GM21381 (cell line): Measurements from ENCODE around the gene CDPF1.
"Not testable (repeated sequence)": the region's sequence is repeated elsewhere in the genome, so short reads cannot be mapped to it uniquely, and the experiment has no call there.

ENCODE experiments used
- ATAC-seq: cut with Tn5 transposase; IDR thresholded peaks from one replicate; pipeline ENCODE4 v1.9.1; 2021; ENCODE audit warnings: mild to moderate bottlenecking, moderate library complexity; ENCODE audit not compliant: unreplicated experiment

The CDPF1 gene

DNA sequence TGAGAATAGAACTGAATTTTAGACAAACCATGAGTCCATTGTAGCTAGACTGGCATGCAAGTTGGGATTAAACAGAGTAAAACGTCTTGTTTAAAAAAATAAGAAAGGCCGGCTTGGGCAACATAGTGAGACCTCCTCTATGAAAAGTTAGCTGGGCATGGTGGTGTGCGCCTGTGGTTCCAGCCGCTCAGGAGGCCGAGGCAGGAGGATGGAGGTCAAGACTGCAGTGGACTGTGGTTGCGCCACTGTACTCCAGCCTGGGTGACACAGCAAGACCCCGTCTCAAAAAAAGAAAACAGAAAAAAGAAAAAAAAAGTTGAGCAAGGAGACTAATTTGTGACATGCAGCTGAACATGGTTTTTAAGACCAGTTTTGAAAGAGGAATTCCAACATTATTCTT, 23.5 kb downstream of the CDPF1 start:
- no peak for ATAC-seq

DNA sequence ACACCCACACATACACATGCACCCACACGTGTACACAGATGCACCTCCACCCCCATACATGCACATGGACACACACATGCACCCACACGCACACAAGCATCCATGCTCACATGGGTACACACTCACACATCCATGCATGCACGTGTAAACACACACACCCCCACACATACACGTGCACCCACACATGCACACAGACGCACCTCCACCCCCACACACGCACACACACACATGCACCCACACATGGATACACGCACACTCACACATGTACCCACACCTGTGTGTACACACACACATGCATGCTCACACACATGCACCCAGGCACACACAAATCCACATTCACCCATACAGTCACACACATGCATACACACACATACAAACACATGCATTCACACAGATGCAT, 24.5 kb downstream of the CDPF1 start:
- no peak for ATAC-seq

DNA sequence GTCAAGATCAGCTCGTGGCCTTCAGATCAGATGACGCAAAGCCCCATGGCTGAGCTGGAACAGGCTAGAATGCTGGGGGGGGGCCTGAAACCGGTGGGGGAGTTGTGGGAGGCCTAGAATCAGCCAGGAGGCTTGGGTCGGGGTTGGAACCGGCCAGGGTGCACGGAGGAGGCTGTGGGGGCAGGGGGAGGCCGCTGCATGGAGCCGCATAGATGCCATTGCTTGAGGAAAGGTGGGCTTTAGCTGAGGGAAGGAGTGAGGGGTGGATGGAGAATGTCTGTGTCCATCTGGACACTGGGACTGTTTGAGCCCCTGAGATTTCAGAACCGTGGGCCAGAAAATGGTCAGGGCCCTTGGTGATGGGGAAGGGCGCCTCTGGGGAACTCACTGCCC, 25.2 kb downstream of the CDPF1 start:
- no peak for ATAC-seq

DNA sequence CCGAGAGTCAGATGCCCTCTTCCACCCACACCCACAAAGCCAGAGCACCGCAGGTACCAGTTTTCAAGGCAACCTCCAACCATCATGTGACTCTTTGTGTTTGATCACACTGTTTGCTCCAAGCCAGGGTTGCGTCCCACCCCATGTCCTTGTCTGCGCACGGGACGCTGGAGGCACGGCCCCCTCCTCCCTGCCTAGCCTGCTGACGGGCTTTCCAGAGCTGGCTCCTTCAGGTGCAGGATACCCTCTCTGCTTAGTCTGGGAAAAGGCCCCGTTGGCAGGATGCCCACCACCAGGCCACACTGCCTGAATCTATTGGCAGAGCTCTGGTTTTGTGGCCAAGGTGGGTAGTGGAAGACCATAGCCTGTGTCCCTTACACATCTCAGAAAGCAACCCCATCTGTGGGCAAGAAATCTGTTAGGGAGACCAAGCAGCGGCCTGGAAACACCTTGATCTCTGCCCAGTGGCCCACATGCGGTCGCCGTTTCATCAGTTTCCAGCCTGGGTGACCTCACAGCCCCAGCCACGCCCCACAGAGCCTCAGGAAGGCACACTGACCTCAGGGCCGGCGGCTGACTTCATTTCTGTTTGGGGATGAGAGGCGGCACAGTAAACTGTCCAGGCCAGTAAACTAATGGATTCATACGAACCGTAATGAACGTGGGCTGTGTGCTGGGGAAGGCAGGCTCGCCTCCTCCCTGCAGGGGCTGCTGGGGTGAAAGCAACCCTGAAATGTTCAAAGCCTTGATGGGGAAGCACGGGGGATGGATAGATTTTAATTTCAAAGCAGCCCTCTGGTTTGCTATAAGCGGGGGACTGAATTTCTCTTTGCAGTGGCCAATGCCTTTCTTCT, 25.8 kb downstream of the CDPF1 start:
- no peak for ATAC-seq

DNA sequence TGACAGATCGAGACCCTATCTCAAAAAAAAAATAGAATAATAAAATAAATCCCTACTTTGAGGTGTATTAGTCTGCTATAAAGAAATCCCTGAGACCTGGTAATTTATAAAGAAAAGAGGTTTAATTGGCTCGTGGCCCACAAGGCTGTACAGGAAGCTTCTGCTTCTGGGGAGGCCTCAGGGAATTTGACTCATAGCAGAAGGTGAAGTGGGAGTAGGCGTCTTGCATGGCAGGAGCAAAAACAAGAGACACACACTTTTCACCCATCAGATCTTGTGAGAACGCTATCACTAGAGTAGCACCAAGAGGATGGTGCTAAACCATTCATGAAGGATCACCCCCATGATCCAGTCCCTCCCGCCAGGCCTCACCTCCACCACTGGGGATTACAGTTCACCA, 29.2 kb downstream of the CDPF1 start:
- no peak for ATAC-seq

DNA sequence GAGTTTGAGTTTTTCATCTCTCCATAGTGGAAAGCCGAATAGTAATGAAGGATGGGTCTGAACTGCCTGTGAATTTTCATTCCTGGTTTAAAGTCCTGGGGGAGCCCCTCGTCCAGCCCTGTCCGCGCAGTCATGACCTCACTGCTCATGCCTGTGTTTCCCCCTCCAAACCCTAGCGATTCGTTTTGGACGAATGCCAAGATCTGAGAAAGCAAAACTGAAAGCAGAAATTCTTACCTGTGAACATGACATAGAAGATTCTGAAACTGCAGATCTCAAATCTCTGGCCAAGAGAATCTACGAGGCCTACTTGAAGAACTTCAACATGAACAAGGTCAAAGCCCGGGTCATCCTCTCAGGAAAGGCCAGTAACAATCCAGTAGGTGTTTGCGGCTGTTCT, 30.5 kb downstream of the CDPF1 start:
- ATAC-seq, result no peak

DNA sequence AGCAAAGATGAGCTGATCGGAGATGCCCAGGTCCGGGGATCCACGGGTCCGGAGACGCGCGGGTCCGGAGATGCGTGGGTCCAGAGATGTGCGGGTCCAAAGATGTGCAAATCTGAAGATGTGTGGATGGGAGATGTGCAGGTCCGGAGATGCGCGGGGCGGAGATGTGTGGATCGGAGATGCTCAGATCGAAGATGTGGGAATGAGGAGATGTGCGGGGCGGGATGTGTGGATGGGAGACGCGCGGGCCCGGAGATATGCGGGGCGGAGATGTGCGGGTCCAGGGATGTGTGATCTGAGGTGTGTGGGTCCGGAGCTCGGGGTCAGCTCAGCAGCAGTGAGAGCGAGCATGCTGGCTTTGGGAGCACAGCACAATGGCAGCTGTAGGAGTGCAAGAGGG, 35.5 kb downstream of the CDPF1 start:
- ATAC-seq, result no peak

DNA sequence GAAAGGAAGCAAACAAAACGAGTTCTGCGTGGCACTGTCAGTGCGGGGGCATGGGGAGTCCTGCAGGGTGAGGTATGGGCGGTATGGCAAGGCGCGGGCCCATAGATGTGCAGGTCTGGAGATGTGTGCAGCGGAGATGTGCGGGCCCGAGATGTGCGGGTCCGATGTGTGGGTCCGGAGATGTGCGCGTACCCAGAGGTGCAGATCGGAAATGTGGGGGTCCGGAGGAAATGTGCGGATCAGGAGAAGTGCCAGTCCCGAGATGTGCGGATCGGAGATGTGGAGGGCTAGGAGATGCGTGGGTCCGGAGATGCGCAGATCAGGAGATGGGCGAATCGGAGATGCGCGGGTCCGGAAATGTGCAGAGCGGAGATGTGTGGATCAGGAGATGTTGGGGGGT, 35.9 kb downstream of the CDPF1 start:
- no peak for ATAC-seq

DNA sequence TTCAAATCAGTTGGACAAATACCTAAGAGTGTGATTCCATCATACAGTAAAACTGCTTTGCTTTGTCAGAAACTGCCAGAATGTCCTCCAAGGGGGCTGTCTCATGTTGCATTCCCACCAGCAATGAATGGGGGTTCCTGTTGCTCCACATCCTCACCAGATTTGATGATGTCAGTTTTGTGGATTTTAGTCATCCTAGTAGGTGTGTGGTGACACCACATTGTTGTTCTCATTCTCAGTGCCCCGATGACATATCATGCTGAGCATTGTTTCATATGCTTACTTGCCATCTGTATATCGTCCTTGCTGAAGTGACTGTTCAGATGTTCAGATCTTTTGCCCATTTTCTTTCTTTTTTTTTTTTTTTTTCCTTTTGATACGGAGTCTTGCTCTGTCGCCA, 37.0 kb downstream of the CDPF1 start:
- no peak for ATAC-seq

DNA sequence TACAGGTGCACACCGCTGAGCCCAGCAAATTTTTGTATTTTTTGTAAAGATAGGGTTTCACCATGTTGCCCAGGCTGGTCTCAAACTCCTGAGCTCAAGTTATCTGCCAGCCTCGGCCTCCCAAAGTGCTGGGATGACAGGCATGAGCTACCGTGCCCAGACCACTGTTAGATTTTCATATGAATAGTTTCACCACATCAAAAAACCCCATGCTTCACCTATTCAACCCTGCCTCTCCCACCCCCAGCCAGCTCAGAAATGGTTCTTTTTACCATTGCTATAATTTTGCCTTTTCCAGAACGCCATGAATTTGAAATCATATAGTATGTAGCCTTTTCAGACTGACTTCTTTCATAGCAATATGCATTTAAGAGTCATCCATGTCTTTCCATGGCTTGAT, 37.9 kb downstream of the CDPF1 start:
- no peak for ATAC-seq

DNA sequence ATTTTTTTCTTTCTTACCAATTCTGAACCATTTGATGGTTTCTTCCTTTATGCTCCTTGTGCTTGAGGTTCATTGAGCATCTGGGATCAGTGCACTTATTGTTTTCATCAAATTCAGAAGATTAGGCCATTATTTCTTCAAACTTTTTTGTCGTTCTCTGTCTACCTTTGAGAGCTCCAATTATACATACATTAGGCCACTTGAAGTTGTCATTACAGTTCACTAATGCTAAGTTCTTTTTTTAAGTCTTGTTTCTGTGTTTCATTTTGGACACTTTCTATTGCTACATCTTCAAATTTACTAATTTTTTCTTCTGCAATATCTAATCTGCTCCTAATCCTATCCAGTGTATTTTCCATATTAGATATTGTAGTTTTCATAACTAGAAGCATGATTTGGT, 40.8 kb downstream of the CDPF1 start:
- ATAC-seq, result no peak

DNA sequence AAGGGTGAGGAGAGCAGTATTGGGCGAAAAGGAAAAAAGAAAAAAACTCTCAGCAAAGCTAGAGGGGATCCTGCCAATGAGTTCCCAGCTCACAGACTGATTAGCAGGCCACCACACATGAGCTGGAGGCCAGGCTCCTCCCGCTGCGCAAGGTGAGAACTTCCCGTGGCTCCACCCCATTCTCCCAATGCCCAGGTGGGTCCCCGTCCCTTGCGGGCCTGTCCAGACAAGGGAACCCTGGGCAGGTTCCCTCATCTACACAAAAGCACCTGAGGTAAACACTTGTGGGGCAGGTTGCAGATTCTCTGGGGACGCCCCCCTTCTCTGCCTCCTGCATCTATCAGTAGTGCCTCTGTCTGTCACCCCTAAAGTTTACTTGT, 46.5 kb downstream of the CDPF1 start:
- ATAC-seq, result no peak

DNA sequence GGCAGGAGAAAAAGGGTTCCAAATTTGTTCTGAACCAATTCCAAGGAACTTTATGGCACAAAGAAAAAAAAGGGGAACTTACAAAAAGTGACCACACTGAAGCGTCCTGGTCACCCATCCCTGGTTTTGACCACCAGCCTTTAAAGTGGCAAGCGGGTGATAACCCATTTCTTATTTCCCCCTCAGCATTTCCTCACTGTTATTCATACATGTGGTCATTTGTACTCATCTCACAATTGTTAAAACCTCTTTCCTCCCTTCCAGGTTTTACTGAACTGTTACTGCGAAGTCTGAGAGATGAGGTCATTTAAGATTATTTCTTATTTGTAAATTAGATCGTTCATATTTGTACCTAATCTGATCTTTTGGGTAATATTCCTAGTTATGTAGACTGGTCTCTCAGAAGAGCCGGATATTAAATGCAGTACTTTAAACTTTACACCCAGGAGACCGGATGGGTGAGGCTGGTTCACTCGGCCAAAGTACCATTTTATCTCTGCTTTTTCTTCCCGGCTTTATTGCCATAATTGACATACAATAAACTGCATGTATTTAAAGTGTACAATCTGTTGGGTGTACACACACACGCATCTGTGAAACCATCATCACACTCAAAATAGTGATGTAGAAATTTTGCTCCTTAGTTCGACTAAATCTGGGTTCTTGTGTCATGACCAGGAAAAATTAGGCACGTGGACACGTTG, 47.0 kb downstream of the CDPF1 start:
- ATAC-seq, result no peak

DNA sequence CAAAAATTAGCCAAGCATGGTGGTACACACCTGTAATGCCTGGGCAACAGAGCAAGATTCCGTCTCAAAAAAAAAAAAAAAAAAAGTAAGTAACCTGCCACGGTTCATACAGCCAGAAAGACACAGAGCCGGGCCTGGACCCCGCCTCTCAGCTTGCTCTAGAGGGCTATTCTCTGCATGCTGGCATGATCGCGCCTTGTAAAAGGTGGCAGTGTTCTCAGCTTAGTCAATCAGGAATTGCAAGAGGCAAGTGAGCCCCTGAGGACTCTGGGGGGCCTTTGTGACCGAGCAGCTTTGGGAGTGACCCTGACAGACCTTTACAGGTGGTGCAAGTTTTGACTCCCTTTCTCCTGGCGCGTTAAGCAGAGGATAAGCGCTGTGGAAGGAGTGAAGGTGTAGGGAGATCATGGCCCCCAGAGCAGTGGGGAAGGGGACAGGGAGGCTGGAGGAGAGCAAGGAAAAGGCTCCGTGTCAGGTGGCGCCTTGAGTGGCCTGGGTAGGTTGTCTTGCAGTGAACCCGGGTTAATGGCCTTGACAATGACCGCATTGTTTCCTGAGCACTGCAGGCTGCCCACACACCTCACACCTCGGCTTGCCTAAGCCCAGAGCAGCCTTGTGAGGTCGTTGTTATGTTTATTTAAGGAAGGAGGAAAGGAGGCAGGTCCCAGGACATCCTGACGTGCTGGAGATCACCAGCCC, 48.9 kb downstream of the CDPF1 start:
- no peak for ATAC-seq

DNA sequence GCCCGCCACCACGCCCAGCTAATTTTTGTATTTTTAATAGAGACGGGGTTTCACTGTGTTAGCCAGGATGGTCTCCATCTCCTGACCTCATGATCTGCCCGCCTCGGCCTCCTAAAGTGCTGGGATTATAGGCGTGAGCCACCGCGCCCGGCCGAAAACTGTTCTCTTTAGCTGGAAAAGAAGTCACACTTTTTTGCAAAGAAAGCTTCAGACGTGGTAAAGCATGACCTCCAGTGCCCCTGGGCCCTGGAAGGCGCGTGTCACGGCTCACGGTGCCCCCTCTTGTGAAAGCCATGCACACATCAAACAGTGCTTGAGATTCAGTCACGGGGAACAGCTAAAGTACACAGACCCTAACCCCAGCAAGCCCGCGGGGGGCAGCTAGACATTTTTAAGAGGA, 51.3 kb downstream of the CDPF1 start:
- ATAC-seq, result not testable (repeated sequence)

DNA sequence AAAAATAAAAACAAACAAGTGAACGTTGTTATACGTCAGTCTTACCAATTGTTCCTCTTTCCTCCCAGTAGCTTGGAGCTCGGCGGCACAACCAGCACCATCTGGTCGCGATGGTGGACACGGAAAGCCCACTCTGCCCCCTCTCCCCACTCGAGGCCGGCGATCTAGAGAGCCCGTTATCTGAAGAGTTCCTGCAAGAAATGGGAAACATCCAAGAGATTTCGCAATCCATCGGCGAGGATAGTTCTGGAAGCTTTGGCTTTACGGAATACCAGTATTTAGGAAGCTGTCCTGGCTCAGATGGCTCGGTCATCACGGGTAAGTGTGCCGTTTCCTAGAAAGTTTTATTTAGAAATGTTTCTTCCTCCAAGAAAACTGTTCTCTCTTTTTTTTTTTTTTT, 51.8 kb downstream of the CDPF1 start:
- no peak for ATAC-seq

DNA sequence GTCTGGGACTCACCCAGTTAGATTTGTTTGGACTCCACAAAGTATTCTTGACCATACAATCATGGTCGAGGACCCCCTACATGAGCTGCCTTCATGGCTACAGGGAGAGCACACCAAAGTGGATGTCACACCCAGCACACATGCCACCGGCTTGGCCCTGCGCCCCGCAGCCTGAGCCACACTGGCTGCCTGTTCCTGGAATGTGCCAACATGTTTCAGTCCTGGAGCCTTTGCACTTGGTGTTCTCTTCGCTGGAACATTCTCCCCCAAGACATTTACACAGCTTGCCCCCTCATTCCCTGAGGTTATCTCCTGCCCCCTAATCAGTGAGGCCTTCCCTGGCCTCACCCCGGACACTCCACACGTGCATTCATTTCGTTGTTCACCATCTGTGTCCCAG, 53.8 kb downstream of the CDPF1 start:
- no peak for ATAC-seq

DNA sequence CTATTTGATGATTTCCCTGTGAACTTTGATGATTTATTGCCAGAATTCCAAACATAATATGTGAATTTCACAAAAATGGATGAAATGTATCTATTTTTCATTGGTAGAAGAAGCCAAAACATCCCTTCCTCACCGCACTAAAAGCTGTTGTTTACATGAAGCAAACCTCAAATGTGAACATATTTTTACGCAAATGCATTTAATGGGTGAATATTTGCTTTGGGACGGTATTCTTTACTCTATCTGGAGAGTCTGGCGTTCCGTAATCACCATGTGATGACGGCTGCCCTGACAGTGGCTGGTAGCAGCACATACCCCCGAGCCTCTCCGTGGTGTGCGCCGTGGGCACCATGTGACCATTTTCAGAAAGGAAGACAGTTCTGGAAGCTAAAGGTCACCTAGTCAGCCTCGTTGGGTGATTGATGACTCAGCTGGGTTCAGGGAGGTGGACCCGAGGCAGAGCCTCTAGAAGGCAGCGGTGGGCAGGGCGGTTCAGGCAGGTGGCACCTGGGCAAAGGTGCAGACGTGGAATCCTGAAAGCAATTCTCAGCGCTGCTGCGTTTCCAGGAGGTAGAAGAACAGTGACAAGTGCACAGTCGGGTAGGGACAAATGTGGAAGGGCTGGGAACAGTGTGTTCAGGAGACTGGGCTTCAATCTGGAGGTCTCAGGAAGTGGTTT, 54.5 kb downstream of the CDPF1 start:
- ATAC-seq, result no peak
